ENCODE data around the gene UNKL.

Gene UNKL

GRCh38 chr16:1451702-1452392 is 37.3 kb upstream of the UNKL start:
- Histone ChIP-seq H4K12ac (ENCODE audit: low read depth, low read length) (no peak overlapping the region), H3K4ac (ENCODE audit: low read depth, low read length) (no peak overlapping the region), H3K4me3 (ENCODE audit: low read depth, low read length) (peak overlapping the region; percentile 28), H3K79me1 (ENCODE audit: low read length) (no peaks in the 10 kb centered on the region), H3K18ac (ENCODE audit: low read length) (no peak overlapping the region), H3K9ac (ENCODE audit: low read length) (no peak overlapping the region), H2AFZ (ENCODE audit: insufficient read depth, low read length, poor library complexity) (no peak overlapping the region), H3K27me3 (ENCODE audit: insufficient read depth, low read length) (no peaks in the 10 kb centered on the region), H3K23ac (ENCODE audit: low read length) (no peak overlapping the region), H3K14ac (ENCODE audit: low read length) (no peak overlapping the region), H2BK120ac (ENCODE audit: insufficient read depth, low read length, poor library complexity) (no peak overlapping the region), H2BK5ac (ENCODE audit: low read depth, low read length, poor library complexity) (no peak overlapping the region), H3K36me3 (ENCODE audit: control insufficient read depth in 1 of 2, insufficient read depth in 2 of 2, low read length in 2 of 2) (peaks cover 91% of the 10 kb centered on the region in 2 experiments), H3K4me1 (ENCODE audit: control insufficient read depth in 1 of 2, insufficient read depth in 2 of 2, low read length in 2 of 2) (no peaks in the 10 kb centered on the region), H3K9me3 (ENCODE audit: insufficient read depth, low read depth, low read length) (peaks cover 3% of the 10 kb centered on the region), H2AK5ac (ENCODE audit: low read length) (no peak overlapping the region), H3K4me2 (ENCODE audit: low read length) (no peak overlapping the region), H3K79me2 (ENCODE audit: control insufficient read depth, insufficient read depth, low read length, poor library complexity) (no peaks in the 10 kb centered on the region), H4K8ac (ENCODE audit: low read depth, low read length) (no peak overlapping the region), H2BK12ac (ENCODE audit: low read length) (no peak overlapping the region), H3K27ac (ENCODE audit: low read depth, low read length) (no peak overlapping the region), H4K91ac (ENCODE audit: low read depth, low read length) (no peak overlapping the region)
- DNase-seq: no peak
- WGBS (ENCODE audit: extremely low coverage, insufficient coverage, insufficient read length): no CpG with 5 or more reads among the region's 34 CpGs

- H3K27me3 ChIP-seq (ENCODE audit: insufficient read depth, low read length): no peaks in the 10 kb centered on the region
- H4K12ac ChIP-seq (ENCODE audit: low read depth, low read length): no peak overlapping the region
These were observed 36.3 kb upstream of the UNKL start for GRCh38 chr16:1450841-1451240.

DNA sequence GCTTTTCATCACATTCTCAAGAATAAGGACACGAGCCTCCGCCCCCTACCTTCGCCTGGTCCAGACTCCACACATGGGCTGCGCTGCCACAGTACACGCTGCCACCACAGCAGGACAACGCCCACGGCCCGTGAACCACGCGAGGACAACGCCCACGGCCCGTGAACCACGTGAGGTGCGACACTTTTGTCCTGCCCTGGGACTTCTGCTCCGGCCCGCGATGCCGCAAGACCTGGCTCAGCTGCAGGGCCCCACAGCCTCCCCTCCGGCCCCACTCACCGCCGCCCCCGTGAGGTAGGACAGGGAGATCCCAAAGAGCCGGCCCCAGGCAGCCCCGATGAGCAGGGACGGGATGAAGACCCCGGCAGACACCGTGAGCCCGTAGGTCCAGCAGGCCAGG is 35.7 kb upstream of the UNKL start:
- no CpG with 5 or more reads among the region's 29 CpGs for WGBS (ENCODE audit: extremely low coverage, insufficient coverage, insufficient read length)
- Histone ChIP-seq H3K18ac (ENCODE audit: low read length) (no peak overlapping the region), H2BK12ac (ENCODE audit: low read length) (no peak overlapping the region), H2AFZ (ENCODE audit: insufficient read depth, low read length, poor library complexity) (no peak overlapping the region), H3K9ac (ENCODE audit: low read length) (no peak overlapping the region), H3K4me1 (ENCODE audit: control insufficient read depth in 1 of 2, insufficient read depth in 2 of 2, low read length in 2 of 2) (no peaks in the 10 kb centered on the region), H3K9me3 (ENCODE audit: insufficient read depth, low read depth, low read length) (peaks cover 6% of the 10 kb centered on the region), H3K27ac (ENCODE audit: low read depth, low read length) (no peak overlapping the region), H2BK120ac (ENCODE audit: insufficient read depth, low read length, poor library complexity) (no peak overlapping the region), H3K23ac (ENCODE audit: low read length) (no peak overlapping the region), H3K79me2 (ENCODE audit: control insufficient read depth, insufficient read depth, low read length, poor library complexity) (no peaks in the 10 kb centered on the region), H4K91ac (ENCODE audit: low read depth, low read length) (no peak overlapping the region), H3K27me3 (ENCODE audit: insufficient read depth, low read length) (no peaks in the 10 kb centered on the region), H2AK5ac (ENCODE audit: low read length) (no peak overlapping the region), H4K8ac (ENCODE audit: low read depth, low read length) (no peak overlapping the region), H3K4ac (ENCODE audit: low read depth, low read length) (no peak overlapping the region), H3K4me2 (ENCODE audit: low read length) (no peak overlapping the region), H2BK5ac (ENCODE audit: low read depth, low read length, poor library complexity) (no peak overlapping the region), H3K14ac (ENCODE audit: low read length) (no peak overlapping the region), H3K4me3 (ENCODE audit: low read depth, low read length) (peak overlapping the region; percentile 3), H4K12ac (ENCODE audit: low read depth, low read length) (no peak overlapping the region), H3K36me3 (ENCODE audit: control insufficient read depth in 1 of 2, insufficient read depth in 2 of 2, low read length in 2 of 2) (peaks cover 91 to 93% of the 10 kb centered on the region in 2 experiments), H3K79me1 (ENCODE audit: low read length) (no peaks in the 10 kb centered on the region)
- DNase-seq: no peak

More at GRCh38 chr16:1450841-1451240, 36.3 kb upstream of the UNKL start:
- H3K79me2 ChIP-seq (ENCODE audit: control insufficient read depth, insufficient read depth, low read length, poor library complexity): no peaks in the 10 kb centered on the region
- no peak overlapping the region for H2BK12ac ChIP-seq (ENCODE audit: low read length)
- H3K9ac ChIP-seq (ENCODE audit: low read length): no peak overlapping the region
- no peaks in the 10 kb centered on the region for H3K4me1 ChIP-seq (ENCODE audit: control insufficient read depth in 1 of 2, insufficient read depth in 2 of 2, low read length in 2 of 2)
- no peak overlapping the region for H3K14ac ChIP-seq (ENCODE audit: low read length)
- DNase-seq: no peak
- H3K4me2 ChIP-seq (ENCODE audit: low read length): no peak overlapping the region
- H3K23ac ChIP-seq (ENCODE audit: low read length): no peak overlapping the region
- H2BK5ac ChIP-seq (ENCODE audit: low read depth, low read length, poor library complexity): no peak overlapping the region
- no peak overlapping the region for H2AK5ac ChIP-seq (ENCODE audit: low read length)
- no CpG with 5 or more reads among the region's 21 CpGs for WGBS (ENCODE audit: extremely low coverage, insufficient coverage, insufficient read length)
- H3K79me1 ChIP-seq (ENCODE audit: low read length): no peaks in the 10 kb centered on the region
- no peak overlapping the region for H3K27ac ChIP-seq (ENCODE audit: low read depth, low read length)
- no peak overlapping the region for H3K18ac ChIP-seq (ENCODE audit: low read length)
- H4K8ac ChIP-seq (ENCODE audit: low read depth, low read length): no peak overlapping the region
- no peak overlapping the region for H4K91ac ChIP-seq (ENCODE audit: low read depth, low read length)
- peaks cover 95% of the 10 kb centered on the region in 2 experiments for H3K36me3 ChIP-seq (ENCODE audit: control insufficient read depth in 1 of 2, insufficient read depth in 2 of 2, low read length in 2 of 2)
- H3K4me3 ChIP-seq (ENCODE audit: low read depth, low read length): no peak overlapping the region
- no peak overlapping the region for H2BK120ac ChIP-seq (ENCODE audit: insufficient read depth, low read length, poor library complexity)
- no peak overlapping the region for H2AFZ ChIP-seq (ENCODE audit: insufficient read depth, low read length, poor library complexity)
- no peak overlapping the region for H3K4ac ChIP-seq (ENCODE audit: low read depth, low read length)
- H3K9me3 ChIP-seq (ENCODE audit: insufficient read depth, low read depth, low read length): peaks cover 6% of the 10 kb centered on the region

- WGBS (ENCODE audit: extremely low coverage, insufficient coverage, insufficient read length): no CpG with 5 or more reads among the region's 25 CpGs
- Histone ChIP-seq H3K27ac (ENCODE audit: low read depth, low read length) (no peak overlapping the region), H3K9me3 (ENCODE audit: insufficient read depth, low read depth, low read length) (peaks cover 6% of the 10 kb centered on the region)
These were observed 34.8 kb upstream of the UNKL start for GRCh38 chr16:1449201-1449788.

More at GRCh38 chr16:1449201-1449788, 34.8 kb upstream of the UNKL start:
- H3K79me1 ChIP-seq (ENCODE audit: low read length): no peaks in the 10 kb centered on the region
- no peak overlapping the region for H3K4ac ChIP-seq (ENCODE audit: low read depth, low read length)
- no peak overlapping the region for H3K23ac ChIP-seq (ENCODE audit: low read length)
- H4K12ac ChIP-seq (ENCODE audit: low read depth, low read length): no peak overlapping the region
- no peak overlapping the region for H2BK12ac ChIP-seq (ENCODE audit: low read length)
- no peak overlapping the region for H2AFZ ChIP-seq (ENCODE audit: insufficient read depth, low read length, poor library complexity)
- no peak overlapping the region for H3K9ac ChIP-seq (ENCODE audit: low read length)
- no peak overlapping the region for H4K91ac ChIP-seq (ENCODE audit: low read depth, low read length)
- no peak overlapping the region for H2BK5ac ChIP-seq (ENCODE audit: low read depth, low read length, poor library complexity)
- H3K14ac ChIP-seq (ENCODE audit: low read length): no peak overlapping the region
- H3K18ac ChIP-seq (ENCODE audit: low read length): no peak overlapping the region
- no peak overlapping the region for H2AK5ac ChIP-seq (ENCODE audit: low read length)
- H2BK120ac ChIP-seq (ENCODE audit: insufficient read depth, low read length, poor library complexity): no peak overlapping the region
- H3K27me3 ChIP-seq (ENCODE audit: insufficient read depth, low read length): no peaks in the 10 kb centered on the region
- no peak overlapping the region for H3K4me2 ChIP-seq (ENCODE audit: low read length)
- peaks cover 82 to 85% of the 10 kb centered on the region in 2 experiments for H3K36me3 ChIP-seq (ENCODE audit: control insufficient read depth in 1 of 2, insufficient read depth in 2 of 2, low read length in 2 of 2)
- H3K4me1 ChIP-seq (ENCODE audit: control insufficient read depth in 1 of 2, insufficient read depth in 2 of 2, low read length in 2 of 2): no peaks in the 10 kb centered on the region
- no peak overlapping the region for H3K4me3 ChIP-seq (ENCODE audit: low read depth, low read length)
- no peak overlapping the region for H4K8ac ChIP-seq (ENCODE audit: low read depth, low read length)
- no peaks in the 10 kb centered on the region for H3K79me2 ChIP-seq (ENCODE audit: control insufficient read depth, insufficient read depth, low read length, poor library complexity)
- no peak for DNase-seq
